IMR-90 (cell line): Measurements from ENCODE around the gene TASL. TPM values are rescaled to one million over a fixed set of nuclear protein-coding genes. Genes with fewer than 3 reads are reported as not detected.

Experiments
- ATAC-seq: fragments of 200-7000 bp; cut with Tn5 transposase; 2 replicates; pipeline ENCODE4 v1.9.1; 2020; ENCODE audit warnings: low read depth, mild to moderate bottlenecking, moderate library complexity
- BruUV-seq: library from RNA; stranded (reverse); fragments of 400-500 nt; replicated peaks from 2 replicates; lab custom pipeline; 2021; lab: Mats Ljungman, UMichigan
- CTCF ChIA-PET: fragments of 300-600 bp; formaldehyde crosslinking; extraction: SDS; loops from one replicate; lab custom pipeline; 2021; ENCODE audit warnings: antibody characterized with exemption; lab: Yijun Ruan, JAX
- POLR2A ChIA-PET: fragments of 300-600 bp; sonication (Branson Sonifier 250); formaldehyde crosslinking; loops from one replicate; lab custom pipeline; 2022; ENCODE audit warnings: antibody characterized with exemption; ENCODE audit not compliant: unreplicated experiment; lab: Charles Lee
- DNase-seq: peaks from one replicate; pipeline ENCODE4 v3.0.0; 2013
- H2AFZ ChIP-seq: replicated peaks from 2 replicates; pipeline ENCODE3; 2013; ENCODE audit warnings: low read length, mild to moderate bottlenecking; ENCODE audit not compliant: poor library complexity
- H2AK5ac ChIP-seq: 2 replicates; pipeline ENCODE4 v1.6.1; 2013; ENCODE audit warnings: low read depth, low read length, inconsistent platforms
- H2AK9ac ChIP-seq: replicated peaks from 2 replicates; pipeline ENCODE3; 2013; ENCODE audit warnings: mild to moderate bottlenecking, low read depth, low read length, moderate library complexity; ENCODE audit not compliant: poor library complexity
- H2BK120ac ChIP-seq: 2 replicates; pipeline ENCODE4 v1.6.1; 2013; ENCODE audit warnings: low read depth, low read length, inconsistent platforms
- H2BK15ac ChIP-seq: 3 replicates; pipeline ENCODE4 v1.6.1; 2013; ENCODE audit warnings: low read depth, low read length, inconsistent platforms
- H2BK20ac ChIP-seq: 2 replicates; pipeline ENCODE4 v1.6.1; 2013; ENCODE audit warnings: low read depth, mild to moderate bottlenecking, inconsistent platforms, low read length, moderate library complexity
- H2BK5ac ChIP-seq: 2 replicates; pipeline ENCODE4 v1.6.1; 2013; ENCODE audit warnings: mild to moderate bottlenecking, low read depth, low read length, inconsistent platforms; ENCODE audit not compliant: poor library complexity, severe bottlenecking
- H3K14ac ChIP-seq: replicated peaks from 2 replicates; pipeline ENCODE4 v1.6.1; 2013; ENCODE audit warnings: low read depth, low read length, inconsistent platforms
- H3K18ac ChIP-seq: 2 replicates; pipeline ENCODE4 v1.6.1; 2013; ENCODE audit warnings: low read depth, low read length, control low read depth
- H3K23ac ChIP-seq: 2 replicates; pipeline ENCODE4 v1.6.1; 2013; ENCODE audit warnings: low read depth, low read length, inconsistent platforms
- H3K27ac ChIP-seq: 2 replicates; pipeline ENCODE4 v1.5.1; 2013; ENCODE audit warnings: mild to moderate bottlenecking, control low read depth, low read length; ENCODE audit not compliant: insufficient read depth
- H3K27me3 ChIP-seq: 2 replicates; pipeline ENCODE4 v1.6.1; 2013; ENCODE audit warnings: low read length; ENCODE audit not compliant: control insufficient read depth, insufficient read depth
- H3K36me3 ChIP-seq: 2 replicates; pipeline ENCODE4 v1.6.1; 2013; ENCODE audit warnings: low read length, mixed read lengths; ENCODE audit not compliant: control insufficient read depth, insufficient read depth
- H3K4ac ChIP-seq: 2 replicates; pipeline ENCODE4 v1.6.1; 2013; ENCODE audit warnings: low read depth, low read length, inconsistent platforms
- H3K4me1 ChIP-seq: 2 replicates; pipeline ENCODE4 v1.6.1; 2013; ENCODE audit warnings: low read length, mixed read lengths; ENCODE audit not compliant: control insufficient read depth, insufficient read depth
- H3K4me2 ChIP-seq: 2 replicates; pipeline ENCODE4 v1.6.1; 2013; ENCODE audit warnings: low read depth, mild to moderate bottlenecking, control low read depth, low read length, moderate library complexity
- H3K4me3 ChIP-seq: 2 replicates; pipeline ENCODE4 v1.5.1; 2013; ENCODE audit warnings: low read depth, mild to moderate bottlenecking, control low read depth, low read length, moderate library complexity; ENCODE audit not compliant: insufficient read depth
- H3K56ac ChIP-seq: 2 replicates; pipeline ENCODE4 v1.6.1; 2013; ENCODE audit warnings: low read length, inconsistent platforms; ENCODE audit not compliant: insufficient read depth; ENCODE audit errors: extremely low read depth
- H3K79me1 ChIP-seq, 2 experiments: 2 replicates each; pipeline ENCODE4 v1.6.1; 2013; ENCODE audit warnings: low read length in 2 of 2, inconsistent platforms in 1 of 2, low read depth in 1 of 2
- H3K9ac ChIP-seq: 2 replicates; pipeline ENCODE4 v1.6.1; 2013; ENCODE audit warnings: low read depth, low read length, control low read depth
- H3K9me1 ChIP-seq: 2 replicates; pipeline ENCODE4 v1.6.1; 2013; ENCODE audit warnings: low read length, inconsistent platforms; ENCODE audit not compliant: insufficient read depth
- H3K9me3 ChIP-seq: 2 replicates; pipeline ENCODE4 v1.6.1; 2013; ENCODE audit warnings: low read length; ENCODE audit not compliant: control insufficient read depth, insufficient read depth
- H4K20me1 ChIP-seq: 2 replicates; pipeline ENCODE4 v1.6.1; 2013; ENCODE audit warnings: low read length, inconsistent platforms; ENCODE audit not compliant: insufficient read depth
- H4K5ac ChIP-seq: 2 replicates; pipeline ENCODE4 v1.6.1; 2013; ENCODE audit warnings: mild to moderate bottlenecking, low read depth, low read length, control low read depth
- H4K8ac ChIP-seq, 2 experiments: 2 replicates each; pipeline ENCODE4 v1.6.1; 2013; ENCODE audit warnings: low read depth in 2 of 2, low read length in 2 of 2, control low read depth in 1 of 2, inconsistent platforms in 1 of 2
- H4K91ac ChIP-seq: 2 replicates; pipeline ENCODE4 v1.6.1; 2013; ENCODE audit warnings: low read depth, low read length, inconsistent platforms; ENCODE audit not compliant: insufficient read depth
- BHLHE40 ChIP-seq: fragments of 150-350 bp; IDR thresholded peaks from 2 replicates; pipeline ENCODE4 v1.6.1; 2016; ENCODE audit warnings: mild to moderate bottlenecking, low read depth, low read length
- CEBPB ChIP-seq: IDR thresholded peaks from 2 replicates; pipeline ENCODE4 v1.6.1; 2012; ENCODE audit warnings: low read depth, low read length, improper control_type of control experiment
- CHD1 ChIP-seq: IDR thresholded peaks from 2 replicates; pipeline ENCODE4 v1.6.1; 2012; ENCODE audit warnings: low read depth, low read length, improper control_type of control experiment
- CTCF ChIP-seq: conservative IDR thresholded peaks from 2 replicates; pipeline ENCODE4 v1.5.1; 2012; ENCODE audit warnings: mild to moderate bottlenecking, low read depth, low read length, improper control_type of control experiment
- ELK1 ChIP-seq: fragments of 150-350 bp; IDR thresholded peaks from 2 replicates; pipeline ENCODE4 v1.6.1; 2016; ENCODE audit warnings: low read depth, mild to moderate bottlenecking, low read length, moderate library complexity, borderline replicate concordance
- FOS ChIP-seq: fragments of 150-350 bp; IDR thresholded peaks from 2 replicates; pipeline ENCODE4 v1.6.1; 2016; ENCODE audit warnings: low read depth, low read length
- MAFK ChIP-seq: IDR thresholded peaks from 2 replicates; pipeline ENCODE4 v1.6.1; 2012; ENCODE audit warnings: low read depth, low read length, improper control_type of control experiment
- NFE2L2 ChIP-seq: fragments of 150-350 bp; IDR thresholded peaks from 2 replicates; pipeline ENCODE4 v1.6.1; 2016; ENCODE audit warnings: low read depth, mild to moderate bottlenecking, low read length
- RFX5 ChIP-seq: IDR thresholded peaks from 2 replicates; pipeline ENCODE4 v1.8.0; 2012; ENCODE audit warnings: low read depth, mild to moderate bottlenecking, low read length, moderate library complexity
- SMC3 ChIP-seq: fragments of 150-350 bp; IDR thresholded peaks from 2 replicates; pipeline ENCODE4 v1.6.1; 2016; ENCODE audit warnings: low read depth, mild to moderate bottlenecking, antibody characterized with exemption, low read length, moderate library complexity
- USF2 ChIP-seq: fragments of 150-350 bp; IDR thresholded peaks from 2 replicates; pipeline ENCODE4 v1.6.1; 2017; ENCODE audit warnings: mild to moderate bottlenecking, antibody characterized with exemption, low read length, low read depth
- WGBS, 2 experiments: methylation state at CpG; one replicate each; pipeline versions ENCODE4 v1.1.5 to v1.1.7; 2013; ENCODE audit warnings: missing lambda C conversion rate in 2 of 2; ENCODE audit not compliant: insufficient read length in 1 of 2; ENCODE audit errors: extremely low coverage in 2 of 2; 5-methylcytosine and 5-hydroxymethylcytosine counted together
- dilution Hi-C: fragments of 300-500 bp; cut with HindIII; formaldehyde crosslinking; loops from one replicate; pipeline ENCODE4 v1.14.3; 2018; ENCODE audit warnings: low sequenced_read_pairs; ENCODE audit not compliant: unreplicated experiment
- in situ Hi-C: fragments of 300-500 bp; cut with MboI; formaldehyde crosslinking; loops from 3 replicates; pipeline ENCODE4 v1.14.3; 2019; ENCODE audit warnings: low sequenced_read_pairs, inconsistent platforms, mixed read lengths
- intact Hi-C: fragments of 100-400 bp; cut with micrococcal nuclease; formaldehyde crosslinking; loops from 2 replicates; pipeline ENCODE4 v1.10.0; 2022
- polyA plus RNA-seq, 3 experiments: library from polyadenylated mRNA; depleted of rRNA; stranded (reverse); fragments of >200 nt; gene quantifications; 2 replicates each; pipeline ENCODE4 v1.2.3, GENCODE V29; 2012; ENCODE audit warnings: low replicate concordance in 1 of 3
- total RNA-seq: library from RNA; depleted of rRNA; stranded (reverse); fragments of >200 nt; gene quantifications from 2 replicates; pipeline ENCODE4 v1.2.3, GENCODE V29; 2012

Gene TASL
- total and polyA plus RNA-seq, 2 of the 4 experiments (the other 2 are of a cell fraction): not detected

GRCh38 chrX:30620980-30621618 lies 43.5 kb upstream of the TASL start:
- H2BK120ac ChIP-seq: no peak overlapping the region
- H4K91ac ChIP-seq: no peak overlapping the region
- ChIA-PET POLR2A (interaction anchor here (0.6 kb wide), 1 partner anchor 13 kb away, joined by 15 read pairs; no protein-coding TSS in a partner anchor), CTCF (no interaction called here)
- no peak overlapping the region for H4K5ac ChIP-seq
- H3K23ac ChIP-seq: no peak overlapping the region
- no peak overlapping the region for H3K27ac ChIP-seq
- intact Hi-C loops (no loop called here), in situ Hi-C loops (no loop called here), dilution Hi-C loops (no loop called here)
- no peak overlapping the region for H3K14ac ChIP-seq
- H3K4me3 ChIP-seq: no peak overlapping the region
- H3K36me3 ChIP-seq: no peaks in the 10 kb centered on the region
- no peaks in the 10 kb centered on the region; the same call in 1 of the 2 replicates for H3K9me1 ChIP-seq
- H2BK5ac ChIP-seq: peak overlapping the region; percentile 20
- no peak overlapping the region for H2AK9ac ChIP-seq
- H3K4ac ChIP-seq: no peak overlapping the region
- no peaks in the 10 kb centered on the region for H3K79me1 ChIP-seq
- no peak overlapping the region for H3K56ac ChIP-seq
- no peak overlapping the region for H2AFZ ChIP-seq
- peak; percentile 88 for ATAC-seq
- H2AK5ac ChIP-seq: no peak overlapping the region
- no peaks in the 10 kb centered on the region for H4K20me1 ChIP-seq
- no peak overlapping the region for H4K8ac ChIP-seq
- H3K9ac ChIP-seq: no peak overlapping the region
- no peaks in the 10 kb centered on the region for H3K27me3 ChIP-seq
- peaks cover 7% of the 10 kb centered on the region for H3K9me3 ChIP-seq
- no peak overlapping the region for H2BK20ac ChIP-seq
- TF ChIP-seq ELK1: no peak
- no peak for TF ChIP-seq RFX5
- peak; percentile 63; the same call in 1 of the 2 replicates for TF ChIP-seq CEBPB
- TF ChIP-seq FOS: peak; percentile 71
- 0 out of 2 replicates have a peak, but pooled peaks have one; percentile 23 for TF ChIP-seq NFE2L2
- TF ChIP-seq SMC3: no peak
- TF ChIP-seq CHD1: no peak
- TF ChIP-seq CTCF: no peak
- TF ChIP-seq BHLHE40: no peak; the same call in 1 of the 2 replicates
- TF ChIP-seq USF2: no peak
- 0 out of 2 replicates have a peak, but pooled peaks have one; percentile 25 for TF ChIP-seq MAFK
- H2BK15ac ChIP-seq: no peak overlapping the region
- no peak overlapping the region for H3K4me2 ChIP-seq
- DNase-seq: peak; percentile 93
- WGBS, 2 experiments: no CpG with 5 or more reads among the region's 2 CpGs
- no TSS peak for BruUV-seq
- no peak overlapping the region for H3K18ac ChIP-seq
- H3K4me1 ChIP-seq: peaks cover 2% of the 10 kb centered on the region; the same call in 1 of the 2 replicates
